Spinal cord (tissue), 10 donors: ENCODE data around the gene KIF22. TPM values are rescaled to one million over a fixed set of nuclear protein-coding genes. Genes with fewer than 3 reads are reported as not detected.

Experiments used
- DNase-seq, 6 donors: peaks; one replicate each; pipeline versions ENCODE4 v3.0.0 to v3.0.0-alpha.2; 2013 to 2015; ENCODE audit warnings: low spot score in 6 of 6, low read depth in 4 of 6
- H3K27ac ChIP-seq: one replicate; pipeline ENCODE4 v1.5.1; 2013; ENCODE audit warnings: low read depth, low read length, control low read depth
- H3K27me3 ChIP-seq: one replicate; pipeline ENCODE4 v1.6.1; 2013; ENCODE audit warnings: low read length; ENCODE audit not compliant: control insufficient read depth, insufficient read depth
- H3K36me3 ChIP-seq: one replicate; pipeline ENCODE4 v1.6.1; 2013; ENCODE audit warnings: low read length; ENCODE audit not compliant: control insufficient read depth, insufficient read depth
- H3K4me1 ChIP-seq: one replicate; pipeline ENCODE4 v1.6.1; 2013; ENCODE audit warnings: low read length; ENCODE audit not compliant: control insufficient read depth, insufficient read depth
- H3K4me3 ChIP-seq: one replicate; pipeline ENCODE4 v1.5.1; 2013; ENCODE audit warnings: low read depth, low read length, control low read depth
- H3K9me3 ChIP-seq: one replicate; pipeline ENCODE4 v1.6.1; 2013; ENCODE audit warnings: low read length; ENCODE audit not compliant: control insufficient read depth, insufficient read depth
- WGBS: methylation state at CpG from one replicate; pipeline ENCODE4 v1.1.5; 2013; ENCODE audit warnings: missing lambda C conversion rate; ENCODE audit not compliant: insufficient coverage; 5-methylcytosine and 5-hydroxymethylcytosine counted together
- polyA plus RNA-seq, 2 donors: library from polyadenylated mRNA; unstranded; fragments of 120-200 nt; gene quantifications; one replicate each; pipeline ENCODE4 v1.2.1, GENCODE V29; 2013; ENCODE audit not compliant: insufficient read length in 2 of 2
- small RNA-seq: library from RNA; depleted of rRNA; stranded (forward); fragments of <200 nt; gene quantifications from one replicate; pipeline ENCODE3, GENCODE V24; 2014; ENCODE audit warnings: low replicate concordance
- total RNA-seq, 2 donors: library from RNA; depleted of rRNA in 1 of 2; stranded (reverse); fragments of 120-200 nt in 1 of 2; fragments of >200 nt in 1 of 2; gene quantifications; one replicate each; pipeline versions ENCODE4 v1.2.3 to v1.2.4, GENCODE V29; 2013 to 2014
- donor health status: healthy.

The KIF22 gene
- total and polyA plus RNA-seq, 4 donors, result 30.2 to 56.4 (median 49.5) TPM

GRCh38 chr16:29845656-29846055, 55.1 kb downstream of the KIF22 start:
- DNase-seq, result no peak
- WGBS, result 80% methylated on average over 18 of the region's 18 CpGs
- Histone ChIP-seq H3K4me1 (no peaks in the 10 kb centered on the region), H3K27ac (no peak overlapping the region), H3K36me3 (peaks cover 18% of the 10 kb centered on the region), H3K4me3 (no peak overlapping the region), H3K27me3 (no peaks in the 10 kb centered on the region), H3K9me3 (no peaks in the 10 kb centered on the region)

GRCh38 chr16:29848420-29849297, 58.1 kb downstream of the KIF22 start:
- H3K9me3 ChIP-seq, result no peaks in the 10 kb centered on the region
- 58% methylated on average over 4 of the region's 15 CpGs for WGBS
- H3K27ac ChIP-seq, result no peak overlapping the region
- H3K4me3 ChIP-seq, result no peak overlapping the region
- peak in 2 of 6 donors; percentile 36 to 51 for DNase-seq
- H3K4me1 ChIP-seq, result no peaks in the 10 kb centered on the region
- H3K27me3 ChIP-seq, result no peaks in the 10 kb centered on the region
- peaks cover 12% of the 10 kb centered on the region for H3K36me3 ChIP-seq

- Histone ChIP-seq H3K4me3 (no peak overlapping the region), H3K36me3 (peaks cover 12% of the 10 kb centered on the region), H3K9me3 (no peaks in the 10 kb centered on the region), H3K27ac (no peak overlapping the region), H3K4me1 (no peaks in the 10 kb centered on the region), H3K27me3 (no peaks in the 10 kb centered on the region)
- DNase-seq, result no peak
- WGBS, result no CpG with 5 or more reads among the region's 5 CpGs
Observed at GRCh38 chr16:29849505-29849904, 59.0 kb downstream of the KIF22 start.

- no peak overlapping the region for H3K4me3 ChIP-seq
- no CpG with 5 or more reads among the region's 3 CpGs for WGBS
- no peaks in the 10 kb centered on the region for H3K27me3 ChIP-seq
- H3K4me1 ChIP-seq, result no peaks in the 10 kb centered on the region
- no peaks in the 10 kb centered on the region for H3K9me3 ChIP-seq
- H3K36me3 ChIP-seq, result peaks cover 7% of the 10 kb centered on the region
- no peak overlapping the region for H3K27ac ChIP-seq
- no peak for DNase-seq
Observed at GRCh38 chr16:29850998-29851397, 60.4 kb downstream of the KIF22 start.

GRCh38 chr16:29852654-29853053, 62.1 kb downstream of the KIF22 start:
- H3K4me1 ChIP-seq, result no peaks in the 10 kb centered on the region
- DNase-seq, result peak in 3 of 6 donors; percentile 7 to 53 (median 52)
- H3K9me3 ChIP-seq, result no peaks in the 10 kb centered on the region
- H3K36me3 ChIP-seq, result peaks cover 5% of the 10 kb centered on the region
- WGBS, result no CpG with 5 or more reads among the region's 7 CpGs
- no peak overlapping the region for H3K4me3 ChIP-seq
- peak overlapping the region; percentile 82 for H3K27ac ChIP-seq
- H3K27me3 ChIP-seq, result no peaks in the 10 kb centered on the region

- no peak overlapping the region for H3K4me3 ChIP-seq
- WGBS, result 94% methylated on average over 5 of the region's 5 CpGs
Observed at GRCh38 chr16:29854520-29855100, 64.1 kb downstream of the KIF22 start.

More at GRCh38 chr16:29854520-29855100, 64.1 kb downstream of the KIF22 start:
- peaks cover 20% of the 10 kb centered on the region for H3K36me3 ChIP-seq
- no peaks in the 10 kb centered on the region for H3K27me3 ChIP-seq
- no peaks in the 10 kb centered on the region for H3K9me3 ChIP-seq
- H3K4me1 ChIP-seq, result no peaks in the 10 kb centered on the region
- no peak overlapping the region for H3K27ac ChIP-seq
- DNase-seq, result no peak

Small RNA genes lying within 50 kb of the gene (small RNA-seq; reads per million reads assigned to genes)
- gene AC009133.6, result not detected
- gene AC120114.4, result not detected

Other genes with a start within 250 kb of the KIF22 start
- 1 to 10 TPM in 1 of 2 donors, under 1 TPM in 1; 0.88 to 3.3 TPM for gene SPN, start 127.5 kb upstream of the KIF22 start, total RNA-seq
- under 1 TPM; 0.79 to 0.96 TPM for gene SPN, start 127.5 kb upstream of the KIF22 start, polyA plus RNA-seq
- 10 to 100 TPM; 15.8 to 52.0 TPM for gene QPRT, start 111.6 kb upstream of the KIF22 start, total RNA-seq
- gene QPRT, start 111.6 kb upstream of the KIF22 start, polyA plus RNA-seq, result 10 to 100 TPM; 39.3 to 40.3 TPM
- gene C16orf54, start 44.8 kb upstream of the KIF22 start, total RNA-seq, result 1 to 10 TPM in 1 of 2 donors, under 1 TPM in 1; 0.39 to 1.1 TPM
- under 1 TPM; 0.20 to 0.29 TPM for gene C16orf54, start 44.8 kb upstream of the KIF22 start, polyA plus RNA-seq
- not detected for gene ZG16, start 12.5 kb upstream of the KIF22 start, total RNA-seq
- gene ZG16, start 12.5 kb upstream of the KIF22 start, polyA plus RNA-seq, result under 1 TPM in 1 of 2 donors, not detected in 1; 0.05 TPM
- gene MAZ, start 15.8 kb downstream of the KIF22 start, total RNA-seq, result 100 to 1,000 TPM; 139 to 199 TPM
- gene MAZ, start 15.8 kb downstream of the KIF22 start, polyA plus RNA-seq, result 100 to 1,000 TPM; 519 to 532 TPM
- 10 to 100 TPM; 24.4 to 25.6 TPM for gene PRRT2, start 21.4 kb downstream of the KIF22 start, total RNA-seq
- 100 to 1,000 TPM; 226 to 244 TPM for gene PRRT2, start 21.4 kb downstream of the KIF22 start, polyA plus RNA-seq
- 10 to 100 TPM in 1 of 2 donors, 1 to 10 TPM in 1; 8.2 to 48.5 TPM for gene PAGR1, start 25.4 kb downstream of the KIF22 start, total RNA-seq
- 10 to 100 TPM; 53.5 to 65.5 TPM for gene PAGR1, start 25.4 kb downstream of the KIF22 start, polyA plus RNA-seq
- gene MVP, start 29.7 kb downstream of the KIF22 start, total RNA-seq, result 10 to 100 TPM; 20.3 to 35.8 TPM
- 10 to 100 TPM; 11.8 to 14.9 TPM for gene MVP, start 29.7 kb downstream of the KIF22 start, polyA plus RNA-seq
- gene CDIPT, start 72.5 kb downstream of the KIF22 start, total RNA-seq, result 10 to 100 TPM; 51.3 to 78.6 TPM
- gene CDIPT, start 72.5 kb downstream of the KIF22 start, polyA plus RNA-seq, result 100 to 1,000 TPM; 103 to 121 TPM
- gene SEZ6L2, start 108.8 kb downstream of the KIF22 start, total RNA-seq, result 10 to 100 TPM; 32.7 to 66.3 TPM
- 100 to 1,000 TPM; 138 to 155 TPM for gene SEZ6L2, start 108.8 kb downstream of the KIF22 start, polyA plus RNA-seq
- gene ASPHD1, start 109.7 kb downstream of the KIF22 start, total RNA-seq, result 10 to 100 TPM in 1 of 2 donors, 1 to 10 TPM in 1; 4.2 to 15.1 TPM
- 10 to 100 TPM; 49.8 to 52.7 TPM for gene ASPHD1, start 109.7 kb downstream of the KIF22 start, polyA plus RNA-seq
- 10 to 100 TPM; 11.0 to 15.4 TPM for gene KCTD13, start 135.5 kb downstream of the KIF22 start, total RNA-seq
- 10 to 100 TPM; 64.2 to 79.2 TPM for gene KCTD13, start 135.5 kb downstream of the KIF22 start, polyA plus RNA-seq
- 10 to 100 TPM; 32.5 to 83.1 TPM for gene TMEM219, start 171.3 kb downstream of the KIF22 start, total RNA-seq
- 10 to 100 TPM; 83.5 to 91.4 TPM for gene TMEM219, start 171.3 kb downstream of the KIF22 start, polyA plus RNA-seq
- gene TAOK2, start 183.1 kb downstream of the KIF22 start, total RNA-seq, result 10 to 100 TPM; 42.2 to 52.3 TPM
- gene TAOK2, start 183.1 kb downstream of the KIF22 start, polyA plus RNA-seq, result 10 to 100 TPM; 80.6 to 87.1 TPM
- gene HIRIP3, start 204.9 kb downstream of the KIF22 start, total RNA-seq, result 10 to 100 TPM; 12.2 to 13.7 TPM
- gene HIRIP3, start 204.9 kb downstream of the KIF22 start, polyA plus RNA-seq, result 10 to 100 TPM; 26.2 to 28.8 TPM
- 10 to 100 TPM; 24.9 to 50.6 TPM for gene INO80E, start 205.5 kb downstream of the KIF22 start, total RNA-seq
- 10 to 100 TPM; 66.4 to 70.9 TPM for gene INO80E, start 205.5 kb downstream of the KIF22 start, polyA plus RNA-seq
- gene DOC2A, start 220.3 kb downstream of the KIF22 start, total RNA-seq, result 10 to 100 TPM in 1 of 2 donors, 1 to 10 TPM in 1; 7.6 to 14.8 TPM
- 10 to 100 TPM; 60.4 to 61.6 TPM for gene DOC2A, start 220.3 kb downstream of the KIF22 start, polyA plus RNA-seq
- not detected for gene C16orf92, start 232.4 kb downstream of the KIF22 start, total RNA-seq
- 1 to 10 TPM in 1 of 2 donors, under 1 TPM in 1; 0.76 to 2.0 TPM for gene C16orf92, start 232.4 kb downstream of the KIF22 start, polyA plus RNA-seq
- gene TLCD3B, start 240.5 kb downstream of the KIF22 start, total RNA-seq, result 10 to 100 TPM; 10.2 to 19.2 TPM
- gene TLCD3B, start 240.5 kb downstream of the KIF22 start, polyA plus RNA-seq, result 100 to 1,000 TPM; 119 to 136 TPM